Cardiac fibroblast (primary cell): ENCODE results near the gene ELOVL6.

Experiments
- DNase-seq, 2 donors: peaks; one replicate each; pipeline versions ENCODE4 v3.0.0 to v3.0.0-alpha.2; 2010; ENCODE audit warnings: low read depth in 2 of 2
- H3K4me3 ChIP-seq, 2 donors: replicated peaks in 1 of 2; 1 replicate in 1 of 2; 2 replicates in 1 of 2; pipeline ENCODE4 v1.5.1; 2011; ENCODE audit warnings: low read depth in 2 of 2, low read length in 2 of 2, mild to moderate bottlenecking in 2 of 2, moderate library complexity in 1 of 2
- TF ChIP-seq, protein P1 (sequence below): IDR thresholded peaks from one replicate; pipeline ENCODE4 v1.5.1; 2011; ENCODE audit warnings: low read depth, mild to moderate bottlenecking, low read length, inconsistent platforms

The ELOVL6 gene

DNA sequence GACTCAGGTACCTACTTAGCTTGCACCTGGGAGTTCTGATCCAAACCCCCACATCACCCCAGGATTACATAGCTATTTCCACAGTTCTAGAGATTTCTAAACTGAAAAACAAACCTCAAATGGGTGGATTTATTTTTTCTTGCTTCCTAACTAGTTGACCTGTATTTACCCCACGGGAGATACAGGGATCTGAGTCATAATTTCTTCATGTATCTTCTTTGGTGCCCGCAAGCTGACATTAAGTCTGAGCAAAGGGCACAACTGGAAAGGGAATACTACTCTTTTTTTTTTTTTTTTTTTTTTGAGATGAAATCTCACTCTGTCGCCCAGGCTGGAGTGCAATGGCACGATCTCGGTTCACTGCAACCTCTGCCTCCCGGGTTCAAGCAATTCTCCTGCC, 10.0 kb upstream of the ELOVL6 start:
- TF ChIP-seq, protein P1, sequence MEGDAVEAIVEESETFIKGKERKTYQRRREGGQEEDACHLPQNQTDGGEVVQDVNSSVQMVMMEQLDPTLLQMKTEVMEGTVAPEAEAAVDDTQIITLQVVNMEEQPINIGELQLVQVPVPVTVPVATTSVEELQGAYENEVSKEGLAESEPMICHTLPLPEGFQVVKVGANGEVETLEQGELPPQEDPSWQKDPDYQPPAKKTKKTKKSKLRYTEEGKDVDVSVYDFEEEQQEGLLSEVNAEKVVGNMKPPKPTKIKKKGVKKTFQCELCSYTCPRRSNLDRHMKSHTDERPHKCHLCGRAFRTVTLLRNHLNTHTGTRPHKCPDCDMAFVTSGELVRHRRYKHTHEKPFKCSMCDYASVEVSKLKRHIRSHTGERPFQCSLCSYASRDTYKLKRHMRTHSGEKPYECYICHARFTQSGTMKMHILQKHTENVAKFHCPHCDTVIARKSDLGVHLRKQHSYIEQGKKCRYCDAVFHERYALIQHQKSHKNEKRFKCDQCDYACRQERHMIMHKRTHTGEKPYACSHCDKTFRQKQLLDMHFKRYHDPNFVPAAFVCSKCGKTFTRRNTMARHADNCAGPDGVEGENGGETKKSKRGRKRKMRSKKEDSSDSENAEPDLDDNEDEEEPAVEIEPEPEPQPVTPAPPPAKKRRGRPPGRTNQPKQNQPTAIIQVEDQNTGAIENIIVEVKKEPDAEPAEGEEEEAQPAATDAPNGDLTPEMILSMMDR: no peak
- no peak for DNase-seq

DNA sequence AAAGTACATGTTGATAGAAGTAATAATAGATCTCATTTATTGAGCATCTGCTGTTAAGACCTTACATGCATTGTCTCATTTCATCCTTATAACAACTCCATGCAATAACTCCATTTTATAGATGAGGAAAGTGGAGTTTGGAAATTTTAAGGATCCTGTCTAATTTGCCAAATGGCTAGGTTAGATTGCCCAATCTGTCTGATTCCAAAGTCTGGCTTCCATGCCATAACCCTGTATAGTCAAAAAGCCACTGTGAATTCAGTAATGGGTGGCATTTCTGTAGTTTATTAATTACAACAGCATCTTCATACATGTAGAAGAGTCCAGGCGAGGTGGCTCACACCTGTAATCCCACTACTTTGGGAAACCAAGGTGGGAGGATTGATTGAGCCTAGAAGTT, 8.8 kb upstream of the ELOVL6 start:
- DNase-seq: no peak
- TF ChIP-seq, protein P1: no peak
- H3K4me3 ChIP-seq: no peak overlapping the region

More for the DNA sequence above, 10.0 kb upstream of the ELOVL6 start:
- H3K4me3 ChIP-seq: no peak overlapping the region

GRCh38 chr4:110202024-110202423, 3.6 kb upstream of the ELOVL6 start:
- DNase-seq: no peak
- TF ChIP-seq, protein P1: no peak
- H3K4me3 ChIP-seq: no peak overlapping the region

GRCh38 chr4:110201502-110201901, 3.1 kb upstream of the ELOVL6 start:
- no peak overlapping the region for H3K4me3 ChIP-seq
- TF ChIP-seq, protein P1: no peak
- DNase-seq: no peak

GRCh38 chr4:110200689-110201088, 2.3 kb upstream of the ELOVL6 start:
- DNase-seq: no peak
- TF ChIP-seq, protein P1: no peak
- no peak overlapping the region for H3K4me3 ChIP-seq

DNA sequence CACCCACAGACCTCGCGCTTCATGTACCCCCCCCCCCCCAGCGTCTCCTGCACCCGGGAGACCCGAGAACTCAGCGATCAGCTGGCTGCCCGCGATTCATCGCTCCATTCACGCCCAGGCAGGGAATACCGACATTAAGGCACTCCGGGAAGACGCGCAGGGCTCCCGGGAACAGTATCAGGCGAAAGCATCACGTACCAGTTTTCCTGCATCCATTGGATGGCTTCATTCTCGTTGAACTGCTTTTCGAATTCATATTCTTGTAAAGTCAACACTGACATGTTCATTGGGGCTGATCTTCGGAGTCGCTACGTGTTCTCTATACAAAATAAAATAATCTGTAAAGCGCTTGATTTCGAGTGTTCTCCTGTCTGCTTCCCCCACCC, 373 bp downstream of the ELOVL6 start:
- DNase-seq: peak in 1 of 2 donors; percentile 23
- TF ChIP-seq, protein P1: no peak
- peak overlapping the region; percentile 79 to 87 for H3K4me3 ChIP-seq

DNA sequence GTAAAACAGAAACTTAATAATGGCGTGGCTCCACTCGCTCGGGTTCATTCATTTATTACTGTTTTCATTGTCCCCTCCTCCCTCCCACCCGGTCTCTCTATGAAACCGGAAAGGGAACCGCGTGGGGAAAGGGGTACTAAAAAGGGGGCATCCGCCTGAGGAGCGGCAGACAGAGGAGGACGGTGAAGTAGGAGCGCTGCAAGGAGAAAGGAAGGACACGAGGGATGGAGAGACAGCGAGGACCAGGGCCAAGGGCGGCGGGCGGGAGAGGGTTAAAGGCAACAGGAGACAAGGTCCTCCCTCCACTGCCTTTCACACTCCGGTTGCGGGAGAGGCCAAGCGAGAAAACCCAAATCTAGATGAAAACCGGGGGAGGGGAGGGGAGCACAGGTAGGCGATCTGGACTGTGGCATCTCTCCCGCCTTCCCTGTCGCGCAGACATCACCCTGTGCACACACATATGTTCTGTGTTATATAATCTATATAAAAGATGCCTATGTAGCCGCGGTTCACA, 829 bp downstream of the ELOVL6 start:
- peak overlapping the region; percentile 79 to 87 for H3K4me3 ChIP-seq
- TF ChIP-seq, protein P1: no peak
- peak; percentile 47 to 52 for DNase-seq
